ENCODE data around the gene GLI3.

DNA sequence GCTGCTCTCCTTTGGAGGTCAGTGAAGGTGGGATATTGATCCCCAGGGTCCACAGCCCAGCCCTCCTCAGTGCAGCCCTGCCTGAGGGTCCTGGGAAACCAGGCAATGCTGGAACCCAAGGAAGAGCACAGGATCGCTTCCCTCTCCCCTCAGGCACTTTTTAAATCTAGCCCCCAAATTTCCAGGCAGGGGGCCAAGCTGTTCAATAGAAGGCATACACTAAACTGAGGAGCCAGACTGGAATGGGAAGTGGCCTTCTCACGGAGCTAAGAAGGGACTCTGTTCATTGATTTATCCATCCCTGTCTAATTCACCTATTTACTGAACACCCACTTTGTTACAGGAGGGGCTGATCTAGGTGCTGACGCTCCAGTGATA lies 60.3 kb downstream of the GLI3 start:
- no peak for TF ChIP-seq CTCF (IDR thresholded peaks at IDR 0.05)
- no peak for TF ChIP-seq ZFX (IDR thresholded peaks at IDR 0.05; ENCODE audit: borderline replicate concordance)

Measured in 22Rv1 (cell line).